ENCODE results near the gene DICER1. TPM values are rescaled to one million over a fixed set of nuclear protein-coding genes. Genes with fewer than 3 reads are reported as not detected.

The DICER1 gene
- polyA plus RNA-seq, 1 donor from 2014 or later, result 93.8 TPM

DNA sequence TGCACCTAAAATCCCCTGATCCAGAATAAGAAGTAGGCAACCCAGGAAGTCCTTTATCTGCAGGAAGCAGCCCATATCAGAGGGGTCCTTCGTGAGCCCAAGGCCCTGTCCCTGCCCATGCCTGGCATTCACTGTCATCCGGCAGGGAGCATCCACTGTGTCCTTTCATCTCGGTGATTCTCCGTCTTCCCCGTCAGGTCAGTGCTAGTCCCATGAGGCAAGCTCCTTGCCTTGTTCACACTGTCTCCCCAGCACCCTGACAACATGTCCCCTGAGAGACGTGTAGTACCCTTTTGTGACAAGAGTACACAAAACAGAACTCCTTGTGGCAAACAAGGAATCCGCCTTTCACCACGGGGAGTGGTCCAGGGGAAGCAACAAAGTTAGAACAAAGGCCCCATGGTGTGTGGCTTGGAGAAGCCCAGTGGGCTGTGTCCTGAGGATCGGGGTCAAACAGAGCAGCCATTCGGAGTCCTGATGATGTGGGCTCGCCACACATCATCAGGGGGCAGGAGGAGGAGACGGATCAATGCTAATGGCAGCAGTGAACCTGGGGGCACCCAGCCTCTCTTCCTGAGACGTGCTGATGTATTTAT is 112.1 kb downstream of the DICER1 start:
- no peaks in the 10 kb centered on the region for H3F3A ChIP-seq (ENCODE audit: insufficient read depth, low read length, poor library complexity, severe bottlenecking)
- no peaks in the 10 kb centered on the region for H3K79me2 ChIP-seq (replicated peaks; ENCODE audit: insufficient read depth, low read length)
- H3K4me2 ChIP-seq (ENCODE audit: low read length), result no peak overlapping the region
- no peaks in the 10 kb centered on the region for H3K9me2 ChIP-seq (ENCODE audit: insufficient read depth, low read length)
- no peaks in the 10 kb centered on the region for H4K20me1 ChIP-seq (ENCODE audit: insufficient read depth)
- no peaks in the 10 kb centered on the region for H3K27me3 ChIP-seq (ENCODE audit: insufficient read depth, low read depth, low read length)
- H3K9ac ChIP-seq (ENCODE audit: low read length), result no peak overlapping the region
- no peak overlapping the region for H3K27ac ChIP-seq (ENCODE audit: low read length)
- H2AFZ ChIP-seq (ENCODE audit: low read depth, low read length), result no peak overlapping the region
- TF ChIP-seq RAD21 (conservative IDR thresholded peaks at IDR 0.05), result no peak
- TF ChIP-seq, protein P1, sequence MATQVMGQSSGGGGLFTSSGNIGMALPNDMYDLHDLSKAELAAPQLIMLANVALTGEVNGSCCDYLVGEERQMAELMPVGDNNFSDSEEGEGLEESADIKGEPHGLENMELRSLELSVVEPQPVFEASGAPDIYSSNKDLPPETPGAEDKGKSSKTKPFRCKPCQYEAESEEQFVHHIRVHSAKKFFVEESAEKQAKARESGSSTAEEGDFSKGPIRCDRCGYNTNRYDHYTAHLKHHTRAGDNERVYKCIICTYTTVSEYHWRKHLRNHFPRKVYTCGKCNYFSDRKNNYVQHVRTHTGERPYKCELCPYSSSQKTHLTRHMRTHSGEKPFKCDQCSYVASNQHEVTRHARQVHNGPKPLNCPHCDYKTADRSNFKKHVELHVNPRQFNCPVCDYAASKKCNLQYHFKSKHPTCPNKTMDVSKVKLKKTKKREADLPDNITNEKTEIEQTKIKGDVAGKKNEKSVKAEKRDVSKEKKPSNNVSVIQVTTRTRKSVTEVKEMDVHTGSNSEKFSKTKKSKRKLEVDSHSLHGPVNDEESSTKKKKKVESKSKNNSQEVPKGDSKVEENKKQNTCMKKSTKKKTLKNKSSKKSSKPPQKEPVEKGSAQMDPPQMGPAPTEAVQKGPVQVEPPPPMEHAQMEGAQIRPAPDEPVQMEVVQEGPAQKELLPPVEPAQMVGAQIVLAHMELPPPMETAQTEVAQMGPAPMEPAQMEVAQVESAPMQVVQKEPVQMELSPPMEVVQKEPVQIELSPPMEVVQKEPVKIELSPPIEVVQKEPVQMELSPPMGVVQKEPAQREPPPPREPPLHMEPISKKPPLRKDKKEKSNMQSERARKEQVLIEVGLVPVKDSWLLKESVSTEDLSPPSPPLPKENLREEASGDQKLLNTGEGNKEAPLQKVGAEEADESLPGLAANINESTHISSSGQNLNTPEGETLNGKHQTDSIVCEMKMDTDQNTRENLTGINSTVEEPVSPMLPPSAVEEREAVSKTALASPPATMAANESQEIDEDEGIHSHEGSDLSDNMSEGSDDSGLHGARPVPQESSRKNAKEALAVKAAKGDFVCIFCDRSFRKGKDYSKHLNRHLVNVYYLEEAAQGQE (IDR thresholded peaks at IDR 0.05; ENCODE audit: borderline replicate concordance), result no peak
- no peak for TF ChIP-seq MXI1 (conservative IDR thresholded peaks at IDR 0.05; ENCODE audit: poor library complexity, severe bottlenecking)
- no peak for TF ChIP-seq EP300 (conservative IDR thresholded peaks at IDR 0.05; ENCODE audit: poor library complexity, severe bottlenecking)
- TF ChIP-seq POLR2AphosphoS5 (IDR thresholded peaks at IDR 0.05), result no peak
- TF ChIP-seq EZH2 (IDR thresholded peaks at IDR 0.05; ENCODE audit: borderline replicate concordance, insufficient read depth, low read length, poor library complexity, severe bottlenecking), result no peak
- TF ChIP-seq, protein P2, sequence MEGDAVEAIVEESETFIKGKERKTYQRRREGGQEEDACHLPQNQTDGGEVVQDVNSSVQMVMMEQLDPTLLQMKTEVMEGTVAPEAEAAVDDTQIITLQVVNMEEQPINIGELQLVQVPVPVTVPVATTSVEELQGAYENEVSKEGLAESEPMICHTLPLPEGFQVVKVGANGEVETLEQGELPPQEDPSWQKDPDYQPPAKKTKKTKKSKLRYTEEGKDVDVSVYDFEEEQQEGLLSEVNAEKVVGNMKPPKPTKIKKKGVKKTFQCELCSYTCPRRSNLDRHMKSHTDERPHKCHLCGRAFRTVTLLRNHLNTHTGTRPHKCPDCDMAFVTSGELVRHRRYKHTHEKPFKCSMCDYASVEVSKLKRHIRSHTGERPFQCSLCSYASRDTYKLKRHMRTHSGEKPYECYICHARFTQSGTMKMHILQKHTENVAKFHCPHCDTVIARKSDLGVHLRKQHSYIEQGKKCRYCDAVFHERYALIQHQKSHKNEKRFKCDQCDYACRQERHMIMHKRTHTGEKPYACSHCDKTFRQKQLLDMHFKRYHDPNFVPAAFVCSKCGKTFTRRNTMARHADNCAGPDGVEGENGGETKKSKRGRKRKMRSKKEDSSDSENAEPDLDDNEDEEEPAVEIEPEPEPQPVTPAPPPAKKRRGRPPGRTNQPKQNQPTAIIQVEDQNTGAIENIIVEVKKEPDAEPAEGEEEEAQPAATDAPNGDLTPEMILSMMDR (IDR thresholded peaks at IDR 0.05; ENCODE audit: poor library complexity, severe bottlenecking), result no peak
- no peak for TF ChIP-seq SMC3 (conservative IDR thresholded peaks at IDR 0.05; ENCODE audit: poor library complexity)
- H3K36me3 ChIP-seq (ENCODE audit: insufficient read depth, low read length), result no peaks in the 10 kb centered on the region
- H3K9me3 ChIP-seq (ENCODE audit: low read length), result no peaks in the 10 kb centered on the region
- H3K4me3 ChIP-seq (ENCODE audit: low read length), result no peak overlapping the region

DNA sequence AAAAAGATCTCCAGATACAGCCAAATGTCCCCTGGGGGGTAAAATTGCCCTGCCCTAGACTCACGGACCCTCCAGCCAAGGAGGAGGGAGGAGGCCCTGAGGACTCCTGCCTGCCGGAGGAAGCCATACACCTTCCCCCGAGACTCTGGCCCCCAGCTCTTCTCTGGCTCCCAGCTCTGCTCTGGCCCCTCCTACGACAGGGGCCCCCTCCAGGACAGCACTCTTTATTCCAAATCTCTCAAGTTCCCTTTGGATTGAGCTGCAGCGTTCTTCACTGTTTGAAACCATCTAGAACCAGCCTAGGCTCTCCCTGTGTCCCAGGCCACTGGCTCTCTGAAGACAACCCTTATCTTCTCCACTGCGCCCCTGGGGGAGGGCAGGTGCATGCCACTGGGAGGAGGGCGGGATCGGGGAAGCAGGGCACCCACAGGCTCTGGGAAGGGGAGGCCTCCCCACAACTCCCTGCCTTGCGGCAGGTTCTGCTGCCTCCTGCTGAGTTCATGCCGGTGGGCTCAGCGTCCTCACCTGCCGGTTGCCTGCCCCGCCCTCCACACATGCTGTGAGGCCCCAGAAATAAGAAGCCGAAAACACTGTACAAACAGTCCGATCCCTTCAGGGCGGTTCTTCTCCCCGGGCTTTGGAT is 112.7 kb downstream of the DICER1 start:
- Histone ChIP-seq H3K9me2 (ENCODE audit: insufficient read depth, low read length) (no peaks in the 10 kb centered on the region), H3K9me3 (ENCODE audit: low read length) (no peaks in the 10 kb centered on the region), H3K9ac (ENCODE audit: low read length) (no peak overlapping the region), H3K27me3 (ENCODE audit: insufficient read depth, low read depth, low read length) (no peaks in the 10 kb centered on the region), H3K27ac (ENCODE audit: low read length) (no peak overlapping the region), H3K4me3 (ENCODE audit: low read length) (no peak overlapping the region), H4K20me1 (ENCODE audit: insufficient read depth) (no peaks in the 10 kb centered on the region), H2AFZ (ENCODE audit: low read depth, low read length) (no peak overlapping the region), H3K79me2 (replicated peaks; ENCODE audit: insufficient read depth, low read length) (no peaks in the 10 kb centered on the region), H3K4me2 (ENCODE audit: low read length) (no peak overlapping the region), H3F3A (ENCODE audit: insufficient read depth, low read length, poor library complexity, severe bottlenecking) (no peaks in the 10 kb centered on the region), H3K36me3 (ENCODE audit: insufficient read depth, low read length) (no peaks in the 10 kb centered on the region)
- TF ChIP-seq RAD21 (conservative IDR thresholded peaks at IDR 0.05) (no peak), POLR2AphosphoS5 (IDR thresholded peaks at IDR 0.05) (no peak), EP300 (conservative IDR thresholded peaks at IDR 0.05; ENCODE audit: poor library complexity, severe bottlenecking) (no peak)

Measured in neural cell (in vitro differentiated cells).